Pancreas (tissue), 10 donors: ENCODE measurements around the gene GOLGA6L10. TPM values are rescaled to one million over a fixed set of nuclear protein-coding genes. Genes with fewer than 3 reads are reported as not detected.
"Not testable (repeated sequence)": the region's sequence is repeated elsewhere in the genome, so short reads cannot be mapped to it uniquely, and the experiment has no call there.

Experiments used
- ATAC-seq, 4 donors: fragments of 200-7000 bp; cut with Tn5 transposase; one replicate each; pipeline versions ENCODE4 v1.8.0 to v1.9.1; 2020; ENCODE audit warnings: mild to moderate bottlenecking in 4 of 4, moderate library complexity in 4 of 4
- DNase-seq, 6 donors: peaks; one replicate each; pipeline ENCODE4 v3.0.0-alpha.2; 2020
- FAIRE-seq: peaks from 2 replicates; lab custom pipeline; 2012; peaks lifted over from hg19 to GRCh38; lab: Jason Lieb, UNC
- H3K27ac ChIP-seq, 4 donors: fragments of 200-600 bp; sonication (generic); 1 replicate in 3 of 4; 2 replicates in 1 of 4; pipeline versions ENCODE4 v1.5.0 to v1.8.0; 2020
- H3K27me3 ChIP-seq, 4 donors: fragments of 200-600 bp; one replicate each; pipeline ENCODE4 v1.8.0; 2021
- H3K36me3 ChIP-seq, 3 donors: fragments of 200-600 bp; sonication (generic) in 1 of 3; one replicate each; pipeline versions ENCODE4 v1.5.0 to v1.8.0; 2020 to 2021
- H3K4me1 ChIP-seq, 3 donors: fragments of 200-600 bp; one replicate each; pipeline ENCODE4 v1.8.0; 2021
- H3K4me3 ChIP-seq, 4 donors: fragments of 200-600 bp; sonication (generic) in 2 of 4; one replicate each; pipeline versions ENCODE4 v1.5.0 to v1.8.0; 2020 to 2021
- H3K9me3 ChIP-seq, 4 donors: fragments of 200-600 bp; one replicate each; pipeline ENCODE4 v1.8.0; 2021
- CTCF ChIP-seq, 4 donors: fragments of 200-600 bp; sonication (generic) in 3 of 4; IDR thresholded peaks; one replicate each; pipeline versions ENCODE4 v1.5.0 to v1.8.0; 2021; ENCODE audit warnings: antibody characterized with exemption in 4 of 4
- WGBS, 2 donors: extraction: QIAGEN DNeasy Blood & Tissue Kit; methylation state at CpG; one replicate each; pipeline ENCODE4 v1.1.7; 2013; 5-methylcytosine and 5-hydroxymethylcytosine counted together
- intact Hi-C, 3 donors: fragments of 100-400 bp; cut with DNase I; formaldehyde crosslinking; loops; one replicate each; pipeline versions ENCODE4 v1.11.1 to v1.14.2; 2022
- polyA plus RNA-seq, 2 donors: library from polyadenylated mRNA; stranded (reverse); fragments of 200-250 nt; gene quantifications; one replicate each; pipeline ENCODE4 v1.2.3, GENCODE V29; 2013
- total RNA-seq, 6 donors: library from RNA; stranded (reverse); fragmentation: NEBNext Ultra II Directional in 4 of 6; extraction: Animal tissue kit (Norgen Biotek cat#: 25700) in 4 of 6; gene quantifications; one replicate each; pipeline versions ENCODE4 v1.2.1 to v1.2.4, GENCODE V29; 2021 to 2023
- donor health status: healthy with polysubstance abuse.
- donor health status: DM: no; HTN: no; CAD: no; lungs with moderate emphysema.
- donor health status: DM: no; HTN: no; CAD: no.
- donor health status: control.
- donor health status: control.
- donor health status: Bipolar disorder and iron deficiency.
- donor health status: DM: yes; HTN: yes; CAD: no.
- donor health status: DM: no; HTN: no; CAD: no.
- donor health status: DM: no; HTN: no; CAD: no.
- donor health status: DM: yes; HTN: yes; CAD: no.

Gene GOLGA6L10
- total and polyA plus RNA-seq, 8 donors = 0.49 to 4.3 (median 1.5) TPM

GRCh38 chr15:82303956-82304777, 45.1 kb downstream of the GOLGA6L10 start:
- no peak overlapping the region for H3K27ac ChIP-seq
- H3K27me3 ChIP-seq = no peaks in the 10 kb centered on the region
- no peak for DNase-seq
- no peaks in the 10 kb centered on the region for H3K36me3 ChIP-seq
- no peak for TF ChIP-seq CTCF (IDR thresholded peaks at IDR 0.05)
- intact Hi-C loops = no loop called here
- ATAC-seq = no peak
- FAIRE-seq = no peak
- H3K4me3 ChIP-seq = no peak overlapping the region
- no peaks in the 10 kb centered on the region for H3K4me1 ChIP-seq
- no peaks in the 10 kb centered on the region for H3K9me3 ChIP-seq
- WGBS, 2 donors = 85 to 86% methylated on average over 12 of the region's 12 CpGs

GRCh38 chr15:82301296-82302016, 47.8 kb downstream of the GOLGA6L10 start:
- H3K9me3 ChIP-seq = no peaks in the 10 kb centered on the region
- TF ChIP-seq CTCF (IDR thresholded peaks at IDR 0.05) = no peak
- no peaks in the 10 kb centered on the region for H3K27me3 ChIP-seq
- no peak overlapping the region for H3K4me3 ChIP-seq
- WGBS, 2 donors = 71 to 76% methylated on average over 3 of the region's 3 CpGs
- H3K4me1 ChIP-seq = no peaks in the 10 kb centered on the region
- DNase-seq = no peak
- H3K27ac ChIP-seq = no peak overlapping the region
- no peaks in the 10 kb centered on the region for H3K36me3 ChIP-seq
- no peak for ATAC-seq
- no peak for FAIRE-seq
- intact Hi-C loops = no loop called here

GRCh38 chr15:82300883-82301282, 48.4 kb downstream of the GOLGA6L10 start:
- no peaks in the 10 kb centered on the region for H3K4me1 ChIP-seq
- no peaks in the 10 kb centered on the region for H3K9me3 ChIP-seq
- WGBS, 2 donors = 80 to 85% methylated on average over 7 of the region's 7 CpGs
- no peaks in the 10 kb centered on the region for H3K36me3 ChIP-seq
- DNase-seq (no peak), ATAC-seq (no peak), FAIRE-seq (no peak)
- H3K4me3 ChIP-seq = no peak overlapping the region
- no peak overlapping the region for H3K27ac ChIP-seq
- intact Hi-C loops = no loop called here
- H3K27me3 ChIP-seq = no peaks in the 10 kb centered on the region
- no peak for TF ChIP-seq CTCF (IDR thresholded peaks at IDR 0.05)

DNA sequence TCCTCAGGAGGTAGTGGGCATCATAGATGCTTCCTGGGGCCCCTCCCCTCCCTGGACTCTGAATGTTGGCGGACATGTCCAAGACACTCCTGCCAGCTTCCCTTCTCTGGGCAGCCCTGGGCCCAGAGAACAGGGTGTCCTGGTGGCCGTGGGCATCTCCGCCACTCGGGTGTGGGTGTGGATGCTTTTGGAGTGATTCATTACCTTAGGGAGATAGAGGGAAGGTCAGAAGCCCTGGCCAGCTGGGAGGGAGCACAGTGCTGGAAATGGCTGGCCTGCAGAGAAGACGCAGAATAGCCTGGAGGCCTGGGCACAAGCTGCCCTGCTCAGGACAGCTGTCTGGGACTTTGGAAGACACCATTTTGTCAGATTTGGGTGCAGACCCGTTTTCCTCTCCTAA, 48.9 kb downstream of the GOLGA6L10 start:
- H3K36me3 ChIP-seq, H3K27me3 ChIP-seq, FAIRE-seq, H3K27ac ChIP-seq, ATAC-seq, H3K9me3 ChIP-seq, intact Hi-C loops, H3K4me1 ChIP-seq, H3K4me3 ChIP-seq, DNase-seq: not testable (repeated sequence)
- 62 to 66% methylated on average over 6 of the region's 6 CpGs for whole genome bisulfite sequencing, 2 donors

GRCh38 chr15:82299511-82299914, 49.8 kb downstream of the GOLGA6L10 start:
- H3K36me3 ChIP-seq, H3K4me1 ChIP-seq, intact Hi-C loops, H3K9me3 ChIP-seq, FAIRE-seq, H3K4me3 ChIP-seq, ATAC-seq, H3K27ac ChIP-seq, DNase-seq, H3K27me3 ChIP-seq: not testable (repeated sequence)
- WGBS, 2 donors = 71 to 73% methylated on average over 3 of the region's 6 CpGs
